ENCODE data around the gene PTPRQ. TPM values are rescaled to one million over a fixed set of nuclear protein-coding genes. Genes with fewer than 3 reads are reported as not detected.

The PTPRQ gene
- total RNA-seq, 1 donor from 2014 or later = not detected

DNA sequence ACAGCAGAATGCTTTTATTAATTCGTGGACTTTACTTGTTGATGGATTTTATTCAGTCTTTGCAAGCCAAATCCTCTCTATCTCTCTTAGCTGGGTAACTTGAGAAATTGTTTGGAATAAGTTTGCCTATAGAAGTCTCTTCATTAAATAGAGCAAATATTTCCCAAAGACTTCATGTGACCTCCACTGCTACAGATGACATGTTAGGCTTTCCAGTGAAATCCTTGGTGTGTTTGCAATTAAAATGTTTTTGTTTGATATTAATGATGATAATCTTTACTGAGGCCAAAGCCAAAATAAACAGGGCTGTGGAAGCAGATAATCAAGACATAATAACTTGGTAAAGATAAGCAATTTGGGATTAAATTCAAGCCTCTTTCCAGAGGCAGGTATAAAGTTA, 267.8 kb downstream of the PTPRQ start:
- no peak for DNase-seq (ENCODE audit: low read depth)
- TF ChIP-seq, protein P1, sequence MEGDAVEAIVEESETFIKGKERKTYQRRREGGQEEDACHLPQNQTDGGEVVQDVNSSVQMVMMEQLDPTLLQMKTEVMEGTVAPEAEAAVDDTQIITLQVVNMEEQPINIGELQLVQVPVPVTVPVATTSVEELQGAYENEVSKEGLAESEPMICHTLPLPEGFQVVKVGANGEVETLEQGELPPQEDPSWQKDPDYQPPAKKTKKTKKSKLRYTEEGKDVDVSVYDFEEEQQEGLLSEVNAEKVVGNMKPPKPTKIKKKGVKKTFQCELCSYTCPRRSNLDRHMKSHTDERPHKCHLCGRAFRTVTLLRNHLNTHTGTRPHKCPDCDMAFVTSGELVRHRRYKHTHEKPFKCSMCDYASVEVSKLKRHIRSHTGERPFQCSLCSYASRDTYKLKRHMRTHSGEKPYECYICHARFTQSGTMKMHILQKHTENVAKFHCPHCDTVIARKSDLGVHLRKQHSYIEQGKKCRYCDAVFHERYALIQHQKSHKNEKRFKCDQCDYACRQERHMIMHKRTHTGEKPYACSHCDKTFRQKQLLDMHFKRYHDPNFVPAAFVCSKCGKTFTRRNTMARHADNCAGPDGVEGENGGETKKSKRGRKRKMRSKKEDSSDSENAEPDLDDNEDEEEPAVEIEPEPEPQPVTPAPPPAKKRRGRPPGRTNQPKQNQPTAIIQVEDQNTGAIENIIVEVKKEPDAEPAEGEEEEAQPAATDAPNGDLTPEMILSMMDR (conservative IDR thresholded peaks at IDR 0.05; ENCODE audit: low read depth, low read length) = no peak

DNA sequence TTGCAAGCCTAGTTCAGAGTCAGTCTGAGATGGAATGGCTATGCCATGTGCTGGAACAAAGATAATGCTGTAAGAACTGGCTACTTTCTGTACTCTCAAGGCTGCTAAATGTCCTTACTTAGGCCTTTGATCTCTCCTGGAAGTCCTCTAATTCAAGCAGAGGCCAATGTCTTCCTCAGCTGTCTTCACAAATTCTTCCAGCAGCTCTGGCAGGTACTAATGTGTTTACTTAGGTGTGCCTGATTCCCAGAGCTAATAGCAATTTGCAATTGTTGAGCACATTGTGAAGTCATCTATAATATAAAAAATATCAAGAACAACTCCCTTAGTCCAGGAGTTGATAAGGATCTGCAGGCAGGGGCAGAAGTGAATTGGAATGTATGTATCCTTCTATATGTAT, 268.8 kb downstream of the PTPRQ start:
- TF ChIP-seq, protein P1 (conservative IDR thresholded peaks at IDR 0.05; ENCODE audit: low read depth, low read length) = no peak

More for the DNA sequence above, 267.8 kb downstream of the PTPRQ start:
- no peak overlapping the region for H3K4me3 ChIP-seq (ENCODE audit: low read depth, low read length)

DNA sequence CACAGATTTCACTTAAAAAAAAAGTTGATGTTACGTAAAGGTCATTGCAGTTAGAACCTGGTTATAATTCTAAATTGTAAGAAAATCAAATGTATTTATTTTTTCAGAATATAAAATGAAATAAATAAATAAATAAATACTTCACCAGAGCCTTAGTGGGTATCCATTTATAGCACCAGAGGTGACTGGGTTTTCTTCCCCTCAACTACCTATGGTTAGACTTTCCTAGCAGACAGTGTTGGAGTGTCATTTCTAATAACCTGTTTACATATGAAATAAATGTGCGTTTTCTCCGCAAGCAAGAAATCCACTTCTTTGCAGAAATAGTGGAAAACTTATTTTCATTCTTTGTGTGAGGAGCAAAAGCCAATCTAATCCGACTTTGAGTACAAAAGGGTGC, 269.4 kb downstream of the PTPRQ start:
- no peak for DNase-seq (ENCODE audit: low read depth)
- no peak overlapping the region for H3K4me3 ChIP-seq (ENCODE audit: low read depth, low read length)
- TF ChIP-seq, protein P1 (conservative IDR thresholded peaks at IDR 0.05; ENCODE audit: low read depth, low read length) = no peak

More for the DNA sequence above, 268.8 kb downstream of the PTPRQ start:
- no peak overlapping the region for H3K4me3 ChIP-seq (ENCODE audit: low read depth, low read length)
- no peak for DNase-seq (ENCODE audit: low read depth)

DNA sequence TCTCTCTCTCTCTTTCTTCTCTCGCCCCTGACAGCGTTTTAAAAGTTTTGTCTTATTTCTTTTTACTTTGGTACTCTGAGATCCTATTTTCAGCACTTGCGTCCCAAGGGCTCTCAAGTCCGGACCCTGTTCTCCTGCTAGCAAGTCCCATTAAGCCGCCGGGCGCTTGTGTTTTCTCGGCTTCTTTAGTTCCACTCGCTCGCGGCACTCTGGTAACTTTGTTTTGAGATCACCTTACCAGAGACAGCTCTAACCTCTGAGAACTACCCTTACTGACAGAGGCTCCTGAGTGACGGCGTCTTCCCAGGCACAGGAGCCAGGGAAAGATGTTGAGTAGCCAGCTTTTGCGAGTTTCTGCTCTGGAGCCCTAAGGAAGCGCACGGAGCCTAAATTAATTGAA, 270.0 kb downstream of the PTPRQ start:
- no peak for DNase-seq (ENCODE audit: low read depth)
- H3K4me3 ChIP-seq (ENCODE audit: low read depth, low read length) = peak overlapping the region; percentile 44
- TF ChIP-seq, protein P1 (conservative IDR thresholded peaks at IDR 0.05; ENCODE audit: low read depth, low read length) = no peak

DNA sequence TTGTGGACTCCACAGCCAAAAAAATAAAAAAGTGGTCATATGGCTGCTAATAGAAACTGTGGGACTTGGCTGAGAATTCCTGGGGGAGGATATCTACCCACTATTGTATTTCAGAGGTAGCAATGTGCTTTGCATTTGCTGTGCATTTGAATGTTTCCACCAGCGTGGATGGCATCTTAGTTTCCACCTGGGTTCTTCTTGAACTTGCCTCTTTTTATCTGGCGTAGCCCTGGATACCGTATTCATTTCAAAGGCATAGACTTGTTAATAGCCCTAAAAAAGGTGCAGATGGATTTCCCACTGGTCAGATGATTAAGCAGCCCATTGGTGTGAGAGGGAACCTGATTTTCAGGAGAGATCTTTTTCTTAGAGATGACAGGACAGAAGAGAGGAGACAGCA, 270.8 kb downstream of the PTPRQ start:
- TF ChIP-seq, protein P1 (conservative IDR thresholded peaks at IDR 0.05; ENCODE audit: low read depth, low read length) = no peak
- H3K4me3 ChIP-seq (ENCODE audit: low read depth, low read length) = no peak overlapping the region

DNA sequence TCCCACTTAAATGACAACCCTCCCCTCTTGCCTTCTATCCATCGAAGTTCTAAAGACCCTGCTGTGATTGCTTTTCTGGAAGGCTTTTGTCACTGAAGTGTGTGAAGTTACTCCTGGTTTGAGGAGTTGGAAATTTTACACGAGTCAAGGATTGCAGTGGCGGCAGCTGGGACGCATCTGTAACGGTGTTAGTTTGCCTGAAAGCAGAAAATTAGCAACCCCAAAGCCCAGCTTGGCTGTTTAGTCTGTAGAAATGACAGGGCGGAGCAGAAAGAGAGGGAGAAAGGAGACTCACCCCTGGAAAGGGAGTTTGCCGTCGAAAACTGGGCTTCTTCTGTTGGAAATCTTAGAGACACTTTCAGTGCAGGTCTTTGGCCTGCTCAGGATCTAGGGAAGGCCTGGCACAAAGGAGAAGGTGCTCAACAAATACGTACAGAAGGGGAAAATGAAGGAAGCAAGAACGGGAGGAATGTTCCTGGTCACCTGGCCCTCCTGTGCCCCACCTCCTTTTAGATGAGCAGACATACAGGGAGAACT, 271.7 kb downstream of the PTPRQ start:
- TF ChIP-seq, protein P1 (conservative IDR thresholded peaks at IDR 0.05; ENCODE audit: low read depth, low read length) = no peak
- no peak overlapping the region for H3K4me3 ChIP-seq (ENCODE audit: low read depth, low read length)
- no peak for DNase-seq (ENCODE audit: low read depth)

More for the DNA sequence above, 270.8 kb downstream of the PTPRQ start:
- DNase-seq (ENCODE audit: low read depth) = no peak
